Ishikawa (cell line): Measurements from ENCODE around the gene SMC6.

Experiments
- CREB1 ChIP-seq: IDR thresholded peaks from 2 replicates; pipeline ENCODE4 v1.6.1; 2012; ENCODE audit warnings: low read depth
- EP300 ChIP-seq: IDR thresholded peaks from 2 replicates; pipeline ENCODE4 v1.6.1; 2012; ENCODE audit warnings: borderline replicate concordance
- MAX ChIP-seq: IDR thresholded peaks from 2 replicates; pipeline ENCODE4 v1.6.1; 2012
- REST ChIP-seq: IDR thresholded peaks from 2 replicates; pipeline ENCODE4 v1.6.1; 2012; ENCODE audit warnings: low read depth, mild to moderate bottlenecking
- TAF1 ChIP-seq: IDR thresholded peaks from 2 replicates; pipeline ENCODE4 v1.6.1; 2012; ENCODE audit warnings: low read depth, mild to moderate bottlenecking
- TEAD4 ChIP-seq: IDR thresholded peaks from 2 replicates; pipeline ENCODE4 v1.6.1; 2012
- YY1 ChIP-seq: IDR thresholded peaks from 2 replicates; pipeline ENCODE4 v1.6.1; 2012; ENCODE audit warnings: low read depth
- ZBTB7A ChIP-seq: IDR thresholded peaks from 2 replicates; pipeline ENCODE4 v1.6.1; 2012; ENCODE audit warnings: low read depth

GRCh38 chr2:17763641-17764333, 10.2 kb upstream of the SMC6 start:
- TF ChIP-seq TEAD4, result no peak
- no peak for TF ChIP-seq REST
- no peak for TF ChIP-seq MAX
- TF ChIP-seq ZBTB7A, result no peak
- TF ChIP-seq EP300, result no peak
- TF ChIP-seq YY1, result no peak
- TF ChIP-seq TAF1, result no peak
- no peak for TF ChIP-seq CREB1
